ENCODE data around the gene ORC3.

- TF ChIP-seq POLR2AphosphoS5 (IDR thresholded peaks at IDR 0.05; ENCODE audit: insufficient read depth in 1 of 2, low read depth in 1 of 2) (no peak), CTCF (IDR thresholded peaks at IDR 0.05) (no peak), POLR2A (IDR thresholded peaks at IDR 0.05) (no peak)
These were observed 1.1 kb upstream of the ORC3 start for GRCh38 chr6:87588756-87589407.
